Esophagus squamous epithelium (tissue), 4 donors: ENCODE measurements around the gene S100A8.

ENCODE experiments used
- POLR2A ChIP-seq, 4 donors: fragments of 450-650 bp; IDR thresholded peaks; one replicate each; pipeline ENCODE4 v1.6.1; 2017; ENCODE audit warnings: antibody characterized with exemption in 4 of 4, mild to moderate bottlenecking in 4 of 4, moderate library complexity in 3 of 4
- TF ChIP-seq, protein P1 (sequence below), 6 experiments: fragments of 450-650 bp in 4 of 6; fragments of 200-600 bp in 2 of 6; sonication (generic) in 2 of 6; IDR thresholded peaks; one replicate each; pipeline ENCODE4 v1.5.1; 2016 to 2019; ENCODE audit warnings: antibody characterized with exemption in 6 of 6, mild to moderate bottlenecking in 4 of 6, moderate library complexity in 4 of 6

DNA sequence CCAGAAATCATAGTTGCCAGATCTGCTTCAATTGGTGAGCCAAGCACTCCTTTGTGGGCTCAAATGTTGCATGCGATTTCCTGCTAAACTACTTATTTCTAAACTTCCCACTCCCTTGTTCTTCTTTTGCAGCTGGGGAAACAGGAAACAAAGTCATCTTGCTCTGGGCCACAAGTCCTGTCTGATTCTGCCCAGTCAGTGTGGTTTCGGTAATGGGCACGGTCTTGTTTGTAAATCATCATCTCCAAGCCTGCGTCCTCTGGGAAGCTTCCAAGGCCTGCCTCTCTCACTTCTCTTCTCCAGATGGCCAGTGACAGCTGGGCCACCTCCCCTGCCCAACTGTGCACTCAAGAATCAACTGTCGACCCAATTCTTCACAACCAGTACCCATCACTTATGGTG is 4.4 kb downstream of the S100A8 start:
- TF ChIP-seq, protein P1, sequence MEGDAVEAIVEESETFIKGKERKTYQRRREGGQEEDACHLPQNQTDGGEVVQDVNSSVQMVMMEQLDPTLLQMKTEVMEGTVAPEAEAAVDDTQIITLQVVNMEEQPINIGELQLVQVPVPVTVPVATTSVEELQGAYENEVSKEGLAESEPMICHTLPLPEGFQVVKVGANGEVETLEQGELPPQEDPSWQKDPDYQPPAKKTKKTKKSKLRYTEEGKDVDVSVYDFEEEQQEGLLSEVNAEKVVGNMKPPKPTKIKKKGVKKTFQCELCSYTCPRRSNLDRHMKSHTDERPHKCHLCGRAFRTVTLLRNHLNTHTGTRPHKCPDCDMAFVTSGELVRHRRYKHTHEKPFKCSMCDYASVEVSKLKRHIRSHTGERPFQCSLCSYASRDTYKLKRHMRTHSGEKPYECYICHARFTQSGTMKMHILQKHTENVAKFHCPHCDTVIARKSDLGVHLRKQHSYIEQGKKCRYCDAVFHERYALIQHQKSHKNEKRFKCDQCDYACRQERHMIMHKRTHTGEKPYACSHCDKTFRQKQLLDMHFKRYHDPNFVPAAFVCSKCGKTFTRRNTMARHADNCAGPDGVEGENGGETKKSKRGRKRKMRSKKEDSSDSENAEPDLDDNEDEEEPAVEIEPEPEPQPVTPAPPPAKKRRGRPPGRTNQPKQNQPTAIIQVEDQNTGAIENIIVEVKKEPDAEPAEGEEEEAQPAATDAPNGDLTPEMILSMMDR (IDR thresholded peaks at IDR 0.05), result no peak
- TF ChIP-seq POLR2A (IDR thresholded peaks at IDR 0.05), result no peak
